GM19238 (cell line): ENCODE results near the gene ASB6.
A peak's percentile ranks its signal among the peaks of the same experiment; 100 is the strongest.

Source experiments
- DNase-seq: peaks from one replicate; pipeline ENCODE4 v3.0.0; 2011; ENCODE audit warnings: low spot score; ENCODE audit not compliant: insufficient read length

ASB6 gene, protein sequence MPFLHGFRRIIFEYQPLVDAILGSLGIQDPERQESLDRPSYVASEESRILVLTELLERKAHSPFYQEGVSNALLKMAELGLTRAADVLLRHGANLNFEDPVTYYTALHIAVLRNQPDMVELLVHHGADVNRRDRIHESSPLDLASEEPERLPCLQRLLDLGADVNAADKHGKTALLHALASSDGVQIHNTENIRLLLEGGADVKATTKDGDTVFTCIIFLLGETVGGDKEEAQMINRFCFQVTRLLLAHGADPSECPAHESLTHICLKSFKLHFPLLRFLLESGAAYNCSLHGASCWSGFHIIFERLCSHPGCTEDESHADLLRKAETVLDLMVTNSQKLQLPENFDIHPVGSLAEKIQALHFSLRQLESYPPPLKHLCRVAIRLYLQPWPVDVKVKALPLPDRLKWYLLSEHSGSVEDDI

DNA sequence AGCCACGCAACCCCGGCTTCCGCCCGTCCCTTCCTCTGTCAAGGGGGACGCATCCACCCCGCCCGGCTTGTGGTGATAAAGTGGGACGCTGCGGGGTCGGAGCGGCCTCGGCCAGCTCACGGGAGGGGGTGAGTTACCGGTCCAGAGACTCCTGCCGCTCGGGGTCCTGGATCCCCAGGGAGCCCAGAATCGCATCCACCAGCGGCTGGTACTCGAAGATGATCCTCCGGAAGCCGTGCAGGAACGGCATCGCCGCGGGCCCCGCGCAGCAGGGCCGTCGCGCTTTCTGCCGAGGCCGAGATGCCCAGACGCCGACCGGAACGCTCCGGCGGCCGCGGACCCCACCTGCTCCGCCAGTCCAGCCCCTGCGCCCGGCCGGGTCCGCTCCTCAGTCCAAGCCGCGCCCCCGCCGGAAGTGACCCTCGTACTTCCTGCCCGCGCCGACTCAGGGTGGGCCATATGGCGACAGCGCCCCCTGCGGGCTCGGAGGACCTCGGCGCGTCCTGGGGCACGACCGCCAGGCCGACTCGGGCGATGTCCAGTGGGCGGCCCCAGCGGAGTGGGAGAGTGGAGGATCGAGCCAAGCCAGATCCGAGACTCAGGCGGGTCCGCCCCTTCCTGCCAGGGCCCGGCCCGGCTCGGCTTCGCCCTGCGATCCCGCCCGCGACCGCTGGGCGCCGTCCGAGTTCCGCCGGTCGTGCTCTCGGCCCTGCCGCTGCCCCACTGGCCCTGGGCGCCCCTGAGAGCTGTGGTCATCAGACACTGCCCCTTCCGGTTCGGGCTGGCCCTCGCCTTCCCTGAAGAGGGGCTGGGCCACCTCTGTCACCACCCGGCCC lies at the start of gene ASB6:
TSS of gene ASB6 (minus strand) at position 402 of the 836 bp plus-strand sequence. CDS start at position 250, 152 bp downstream.
- peak; percentile 100 for DNase-seq

DNA sequence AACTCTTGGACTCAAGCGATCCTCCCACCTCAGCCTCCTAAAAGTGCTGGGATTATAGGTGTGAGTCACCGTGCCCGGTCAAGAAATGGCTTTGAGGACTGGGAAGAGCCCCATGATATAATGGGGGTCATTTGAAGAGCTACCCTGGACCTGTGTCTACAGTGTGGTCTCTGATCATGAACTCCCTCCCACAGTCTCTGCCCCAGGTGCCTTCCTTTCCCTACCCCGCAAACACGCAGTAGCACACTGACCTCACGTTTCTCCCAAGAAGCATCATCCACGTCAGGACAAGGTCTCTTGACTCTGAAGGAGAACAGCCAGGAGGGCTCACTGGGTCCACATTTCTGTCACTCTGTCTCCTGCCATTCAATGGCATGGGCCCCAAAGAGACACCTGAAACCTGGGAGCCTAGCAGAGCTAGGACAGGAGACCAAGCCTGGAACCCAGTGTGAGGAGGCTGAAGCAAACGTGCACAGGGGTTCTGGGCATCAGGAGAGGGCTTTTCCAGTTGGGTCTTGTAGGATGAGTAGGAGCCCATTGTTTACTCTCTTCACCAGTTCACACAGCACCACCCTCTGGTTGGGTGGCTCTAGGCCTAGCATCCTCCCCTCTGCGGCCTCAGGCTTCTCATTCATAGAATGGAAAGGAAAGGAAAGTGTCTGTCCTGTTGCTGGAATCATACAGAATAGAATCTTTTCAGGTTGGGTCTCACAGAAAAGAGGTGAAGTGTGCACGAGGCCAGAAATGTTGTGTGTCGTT lies 46.5 kb upstream of the ASB6 start:
- no peak for DNase-seq

DNA sequence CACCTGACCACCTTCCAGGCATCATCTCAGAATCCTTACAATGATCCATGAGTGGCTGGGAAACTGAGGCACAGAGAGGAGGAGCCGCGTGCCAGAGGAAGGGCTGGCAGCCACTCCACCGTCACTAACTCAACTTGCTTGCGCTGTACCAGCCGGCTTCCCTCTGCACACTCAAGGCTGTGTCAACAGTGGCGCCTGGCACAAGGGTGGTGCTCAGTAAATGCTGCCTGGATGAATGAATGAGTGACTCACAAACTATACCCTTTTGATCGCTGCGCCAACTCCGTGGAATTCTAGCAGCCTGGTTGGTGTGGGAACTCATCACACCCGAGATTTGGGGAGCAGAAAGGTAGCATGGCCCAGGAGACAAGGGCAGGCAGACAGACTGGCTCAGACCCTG lies 45.4 kb upstream of the ASB6 start:
- no peak for DNase-seq

DNA sequence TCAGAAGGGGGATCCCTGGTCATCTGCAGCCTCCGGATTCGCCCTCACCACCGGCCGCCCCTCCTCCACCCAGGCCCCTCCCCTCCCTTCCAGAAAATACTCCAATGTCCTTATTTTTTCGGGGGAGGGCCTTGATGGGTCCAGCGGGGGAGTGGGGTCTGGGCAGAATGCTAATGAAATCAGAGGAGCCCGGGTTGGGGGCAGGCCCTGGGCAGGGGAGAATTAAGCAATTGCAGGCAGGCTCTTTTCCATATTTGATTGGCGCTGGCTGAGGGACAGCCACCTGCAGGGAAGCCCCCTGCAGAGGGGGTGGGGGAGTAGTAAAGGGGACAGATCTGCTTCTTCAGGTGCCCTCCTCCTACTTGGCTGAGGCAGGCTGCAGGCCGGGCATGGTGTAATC lies 44.8 kb upstream of the ASB6 start:
- no peak for DNase-seq

DNA sequence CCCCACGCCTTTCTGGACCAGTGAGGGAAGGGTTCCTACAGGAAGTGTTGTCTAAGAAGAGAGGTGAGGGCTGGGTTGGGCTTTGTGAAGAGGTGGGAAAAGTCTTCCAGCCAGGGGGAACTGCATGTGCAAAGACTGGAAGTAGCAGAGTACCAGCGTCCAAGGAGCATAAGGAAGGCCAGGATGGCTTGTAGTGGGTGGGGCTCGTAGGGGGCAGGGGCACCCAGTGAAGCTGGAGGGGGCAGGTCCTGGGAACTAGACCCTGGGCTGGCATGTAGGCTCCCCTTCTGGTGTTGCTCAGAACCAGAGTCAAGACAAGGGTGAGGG lies 43.9 kb upstream of the ASB6 start:
- no peak for DNase-seq

DNA sequence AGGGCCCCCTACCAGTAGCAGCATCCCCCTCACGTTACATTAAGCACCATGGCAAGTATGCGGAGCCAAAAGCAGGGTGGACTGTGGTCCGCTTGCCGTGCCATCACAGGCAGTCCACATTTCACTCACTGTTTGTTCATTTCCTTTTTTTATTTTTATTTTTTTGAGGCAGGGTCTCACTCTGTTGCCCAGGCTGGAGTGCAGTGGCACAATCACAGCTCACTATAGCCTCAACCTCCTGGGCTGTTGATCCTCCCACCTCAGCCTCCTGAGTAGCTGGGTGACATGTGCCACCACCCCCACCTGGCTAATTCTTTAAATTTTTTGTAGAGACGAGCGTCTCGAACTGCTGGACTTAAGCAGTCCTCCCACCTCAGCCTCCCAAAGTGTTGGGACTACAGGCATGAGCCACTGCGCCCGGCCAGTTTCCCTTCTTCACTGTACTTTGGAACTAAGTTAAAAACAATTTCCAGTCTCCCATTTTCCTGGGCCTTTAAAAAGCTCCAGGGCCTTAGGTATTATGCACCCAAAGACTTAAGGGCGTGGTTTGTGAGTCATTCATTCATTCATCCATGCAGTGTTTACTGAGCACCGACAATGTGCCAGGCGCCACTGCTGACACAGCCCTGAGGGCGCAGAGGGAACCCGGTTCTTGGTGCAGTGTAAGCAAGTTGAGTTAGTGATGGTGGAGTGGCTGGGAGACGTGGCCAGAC lies 43.4 kb upstream of the ASB6 start:
- DNase-seq = no peak

DNA sequence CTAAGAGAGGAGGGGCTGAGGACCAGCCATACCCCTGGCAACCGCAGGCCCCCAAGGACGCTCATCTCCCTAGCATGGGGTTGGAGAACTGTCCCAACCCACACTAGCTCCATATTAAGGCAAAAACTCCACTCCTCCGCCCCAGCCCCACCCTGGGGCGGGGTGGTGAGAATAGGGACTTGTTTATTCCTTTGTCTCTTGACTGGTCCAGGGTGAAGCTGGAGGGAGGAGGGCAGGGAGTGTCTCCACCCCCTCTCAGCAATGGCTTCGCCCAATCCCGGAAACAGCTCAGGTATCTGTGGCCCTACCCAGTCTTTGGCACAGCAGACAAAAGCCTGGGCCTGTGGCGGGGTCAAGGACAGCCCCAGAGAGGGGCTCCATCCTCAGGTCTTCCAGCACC lies 40.4 kb upstream of the ASB6 start:
- DNase-seq = no peak

DNA sequence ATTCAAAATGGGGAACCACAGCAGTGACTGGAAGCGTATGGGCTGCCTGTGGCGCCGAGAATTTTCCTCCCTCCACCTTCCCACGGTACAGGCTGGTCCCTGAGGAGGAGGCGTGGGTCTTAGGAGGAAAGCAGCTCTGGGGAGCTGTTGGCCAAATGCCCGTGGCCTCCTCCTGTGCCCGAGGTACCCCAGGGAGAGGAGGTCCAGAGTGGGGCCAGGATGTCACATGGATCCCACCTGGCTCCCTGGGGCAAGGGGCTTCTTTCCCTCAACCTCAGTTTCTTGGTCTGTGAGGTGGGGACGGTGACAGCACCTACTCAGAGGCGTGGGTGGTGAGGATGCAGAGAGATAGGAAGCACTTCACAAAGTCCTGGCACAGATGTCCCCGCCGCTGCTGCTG lies 40.0 kb upstream of the ASB6 start:
- DNase-seq = no peak

DNA sequence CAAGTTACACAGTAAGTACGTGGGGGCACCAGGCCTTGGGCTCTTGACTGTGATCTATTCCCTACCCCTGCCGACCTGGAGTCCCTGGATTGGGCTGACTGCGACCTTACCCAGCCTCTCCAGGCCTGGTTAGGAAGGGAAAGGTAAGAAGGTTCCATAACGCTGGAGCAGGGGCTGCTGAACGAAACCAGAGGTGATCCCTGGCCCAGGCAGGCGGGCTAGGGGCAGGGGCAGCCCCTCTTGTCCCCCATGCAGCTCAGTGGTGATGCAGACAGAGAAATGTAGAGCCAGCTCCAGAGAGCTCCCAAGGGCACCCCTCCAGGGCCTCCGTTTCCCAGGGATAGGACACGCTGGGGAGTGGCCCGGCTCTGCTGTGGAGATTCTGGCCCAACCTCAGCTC lies 37.6 kb upstream of the ASB6 start:
- DNase-seq = no peak

DNA sequence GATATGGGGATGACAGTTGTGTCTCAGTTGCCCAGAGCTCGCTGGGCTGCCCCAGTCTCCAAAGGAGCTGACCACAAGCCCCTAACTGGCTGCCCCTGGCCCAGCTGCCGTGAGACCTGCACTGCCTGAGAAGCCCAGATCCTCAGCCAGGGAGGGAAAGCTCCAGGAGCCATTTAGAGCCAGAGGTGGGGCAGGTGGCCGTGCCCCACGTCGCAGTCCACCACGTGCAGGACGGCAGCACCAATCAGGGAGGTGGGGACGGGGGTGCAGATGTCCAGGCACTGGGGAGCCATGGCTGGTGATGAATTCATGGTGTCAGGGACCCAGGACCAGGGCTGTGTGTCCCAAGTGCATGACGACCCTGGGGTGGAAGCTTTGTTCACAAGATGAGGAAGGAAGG lies 36.9 kb upstream of the ASB6 start:
- no peak for DNase-seq

DNA sequence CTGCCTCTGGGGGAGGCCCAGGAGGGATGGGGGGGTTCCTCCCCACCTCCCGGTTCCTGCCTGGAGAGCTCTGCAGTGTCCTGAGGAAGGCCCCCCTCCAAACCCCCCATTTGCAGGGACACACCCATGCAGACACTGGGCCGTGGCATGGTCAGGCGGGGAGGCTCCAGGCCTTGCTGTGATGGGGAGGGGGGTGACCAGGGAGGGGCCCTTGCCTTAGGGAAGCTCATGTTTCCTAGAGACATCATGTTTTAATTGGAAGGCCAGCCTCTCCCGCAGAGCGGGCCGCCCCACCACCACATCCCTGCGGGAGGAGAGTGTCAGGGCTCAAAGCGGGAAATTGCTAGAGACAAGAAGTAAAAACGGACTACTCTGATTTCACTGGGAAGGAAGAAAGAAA lies 35.5 kb upstream of the ASB6 start:
- no peak for DNase-seq

DNA sequence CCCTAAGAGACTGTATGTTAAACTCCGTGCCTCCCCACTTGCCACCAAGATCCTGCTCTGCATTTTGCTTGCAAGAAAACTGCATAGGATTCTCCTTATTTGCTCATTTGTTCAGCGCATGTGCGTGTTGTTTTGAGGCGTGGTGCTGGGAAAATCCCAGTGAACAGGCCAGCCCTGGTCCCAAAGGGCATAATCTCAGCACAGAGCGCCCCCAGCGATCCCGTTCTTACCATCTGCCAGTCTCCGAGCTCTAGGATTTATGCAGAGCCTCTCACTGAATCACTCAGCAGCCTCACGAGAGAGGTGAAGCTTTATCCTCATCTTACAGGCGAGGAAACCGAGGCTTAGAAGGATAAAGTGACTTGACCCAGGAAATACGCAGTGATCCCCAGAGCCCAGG lies 35.0 kb upstream of the ASB6 start:
- DNase-seq = no peak

DNA sequence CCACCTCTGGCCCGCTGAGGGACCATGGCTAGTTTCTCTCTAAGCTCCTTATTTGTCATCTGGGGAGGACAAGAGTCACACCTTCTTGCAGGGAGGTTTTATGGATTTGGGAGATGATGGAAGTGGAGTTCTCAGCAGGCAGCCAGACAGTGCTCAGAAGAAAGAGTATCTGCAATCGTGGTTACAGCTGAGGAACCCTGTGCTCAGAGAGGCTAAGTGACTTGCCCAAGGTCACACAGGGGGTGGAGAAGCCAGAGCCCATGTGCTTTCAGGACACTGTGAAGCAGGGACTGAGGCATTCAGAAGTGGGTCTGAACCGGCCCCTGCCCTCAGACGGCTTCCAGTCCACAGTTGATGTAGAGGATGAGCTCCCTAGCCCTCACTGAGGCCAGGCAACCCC lies 34.3 kb upstream of the ASB6 start:
- DNase-seq = no peak

DNA sequence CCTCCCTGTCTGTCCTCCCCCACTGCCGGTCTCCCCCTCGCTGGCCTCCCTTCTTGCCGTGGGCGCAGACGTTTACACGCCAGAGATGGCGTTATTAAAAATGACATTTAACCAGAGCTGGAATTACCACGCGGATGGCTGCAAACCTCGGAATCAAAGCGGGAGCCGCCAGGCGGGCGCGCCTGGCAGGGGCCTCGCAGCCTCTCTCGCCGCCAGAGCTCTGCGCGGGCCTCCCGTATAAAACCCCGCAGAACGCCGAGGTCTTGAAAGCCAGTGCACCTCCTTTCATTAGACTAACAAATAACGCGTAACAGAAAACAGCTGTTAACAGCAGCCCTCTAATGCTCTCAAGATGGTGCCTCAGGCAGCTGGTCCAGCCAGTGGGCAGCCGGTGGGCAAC lies 33.7 kb upstream of the ASB6 start:
- no peak for DNase-seq

DNA sequence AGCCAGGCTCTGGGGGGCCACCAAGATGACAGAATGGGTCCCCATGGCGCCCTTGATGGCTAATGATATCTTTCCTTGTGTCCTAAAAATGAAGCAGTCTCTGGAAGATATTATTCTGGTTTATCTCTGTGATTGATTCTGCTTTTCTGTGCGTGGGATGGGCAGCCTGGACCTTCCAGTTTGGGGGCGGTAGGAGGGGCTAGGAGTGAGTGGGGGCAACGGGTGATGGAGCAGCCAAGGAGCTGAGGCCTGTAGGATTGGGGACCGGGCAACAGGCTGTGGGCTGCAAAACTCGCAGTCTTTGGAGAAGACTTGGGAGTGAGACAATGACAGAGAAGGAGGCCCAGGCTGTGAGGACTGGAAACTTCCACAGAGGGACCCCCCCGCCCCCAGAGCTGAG lies 32.3 kb upstream of the ASB6 start:
- DNase-seq = no peak

DNA sequence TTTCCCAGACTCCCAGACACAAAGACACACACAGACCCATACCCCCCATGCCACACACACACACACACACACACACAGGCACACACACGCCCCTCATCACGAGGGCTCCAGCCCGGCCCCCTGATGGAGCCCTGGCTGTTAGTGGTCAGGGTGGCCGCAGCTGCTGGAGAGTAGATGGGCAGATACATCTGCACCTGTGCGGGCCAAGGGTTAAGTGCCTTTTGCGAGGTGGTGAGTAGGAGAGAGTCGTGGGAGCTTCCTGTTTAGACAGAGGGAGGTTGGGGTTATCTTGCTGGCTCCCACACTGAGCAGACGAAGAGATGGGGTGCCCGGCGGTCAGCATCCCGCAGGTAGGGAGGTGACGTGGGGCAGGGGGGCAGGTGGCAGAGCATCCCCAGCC lies 31.7 kb upstream of the ASB6 start:
- DNase-seq = no peak

DNA sequence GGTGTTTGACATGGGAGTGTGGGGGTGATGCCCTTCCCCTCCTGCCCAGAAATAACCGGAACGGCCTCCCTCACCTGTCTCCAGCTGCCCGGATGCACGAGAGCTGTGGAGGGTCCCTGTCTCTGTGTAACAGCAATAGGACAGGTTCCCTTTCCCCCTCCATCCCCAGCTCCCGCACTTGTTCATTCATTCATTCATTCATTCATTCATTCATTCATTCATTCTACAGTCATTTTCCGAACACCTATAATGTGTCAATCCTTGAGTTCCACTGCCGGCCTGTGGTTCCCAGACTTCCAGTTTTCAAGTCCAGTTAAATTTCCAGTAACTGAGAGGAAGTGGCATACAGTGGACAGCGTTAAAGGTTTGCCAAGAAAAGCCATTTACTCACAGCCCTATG lies 30.8 kb upstream of the ASB6 start:
- DNase-seq = no peak

DNA sequence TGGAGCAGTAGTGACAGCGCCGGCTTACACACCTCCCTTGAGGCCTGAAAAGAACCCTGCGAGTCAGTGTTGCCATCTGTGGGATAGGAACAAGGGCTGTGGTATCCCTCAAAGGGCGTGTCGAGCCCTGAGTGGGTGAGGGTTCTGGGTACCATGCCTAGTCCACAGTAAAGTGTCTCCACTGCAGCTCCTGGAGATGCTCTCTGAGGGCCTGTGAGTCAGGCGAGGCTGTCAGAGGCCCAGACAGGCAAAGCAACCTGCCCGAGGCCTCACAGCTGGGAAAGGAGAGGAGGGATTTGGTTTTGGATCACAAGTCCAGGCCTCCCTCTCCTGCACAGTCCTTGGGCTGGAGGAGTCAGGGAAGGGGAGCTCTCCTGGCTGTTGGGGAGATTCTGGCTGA lies 29.6 kb upstream of the ASB6 start:
- no peak for DNase-seq

DNA sequence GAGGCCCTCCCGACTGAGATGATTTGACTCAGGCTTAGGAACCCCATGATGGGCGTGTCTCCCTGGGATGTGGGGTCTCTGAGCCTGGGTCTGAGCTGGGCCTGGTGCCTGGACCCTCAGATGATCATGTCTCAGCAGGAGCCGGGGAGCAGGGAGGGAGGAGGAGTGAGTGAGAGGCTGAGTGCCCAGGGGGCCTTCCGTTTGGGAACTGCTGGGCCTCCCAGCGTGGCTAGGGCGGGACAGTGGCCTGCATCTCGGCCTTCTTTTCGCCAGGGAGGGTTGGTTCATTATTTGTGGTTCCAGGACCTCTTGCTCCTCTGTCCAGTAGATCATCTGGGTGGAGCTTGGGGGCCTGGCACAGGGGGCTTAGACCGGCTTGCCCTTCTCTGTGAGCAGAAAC lies 29.1 kb upstream of the ASB6 start:
- no peak for DNase-seq

DNA sequence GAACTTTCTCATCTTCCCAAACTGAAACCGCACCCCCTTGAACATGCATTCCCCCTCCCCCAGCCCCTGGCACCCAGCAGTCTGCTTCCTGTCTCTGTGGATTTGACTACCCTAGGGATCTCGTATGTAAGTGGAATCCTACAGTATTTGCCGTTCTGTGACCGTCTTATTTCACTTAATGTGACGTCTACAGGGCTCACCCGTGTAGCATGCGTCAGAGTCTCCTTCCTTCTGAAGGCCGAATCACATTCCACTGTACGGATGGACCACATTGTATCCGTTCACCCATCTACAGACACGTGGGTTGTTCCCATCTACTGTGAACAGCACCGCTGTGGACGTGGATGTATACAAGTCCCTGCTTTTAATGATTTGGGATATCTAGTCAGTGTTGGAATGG lies 28.0 kb upstream of the ASB6 start:
- no peak for DNase-seq

DNA sequence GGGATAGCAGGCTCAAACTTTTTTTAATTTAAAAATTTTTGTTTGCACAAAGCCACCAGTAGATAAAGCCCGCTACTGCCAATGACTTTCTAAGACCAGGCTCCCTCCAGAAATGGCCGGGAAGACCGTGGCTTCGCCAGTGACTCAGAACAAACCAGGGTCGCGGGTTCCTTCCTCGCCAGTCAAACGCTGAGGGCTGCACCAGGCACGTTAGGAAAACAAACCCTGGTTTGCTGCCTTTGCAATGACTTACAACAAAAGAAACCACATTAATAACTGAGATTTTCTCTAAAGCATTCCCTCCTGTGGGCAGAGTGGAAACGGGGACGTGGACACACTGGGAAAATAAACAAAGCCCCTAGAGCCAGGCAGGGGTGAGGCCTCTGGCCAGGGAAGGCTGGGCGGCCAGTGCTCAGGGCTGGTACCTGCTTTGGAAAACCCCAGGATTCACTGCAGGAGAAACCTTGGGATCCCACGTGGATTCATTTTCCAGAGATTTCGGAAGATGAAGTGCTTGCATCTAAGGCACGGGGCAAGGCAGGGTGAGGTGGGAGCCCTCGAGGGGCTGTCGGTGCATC lies 27.3 kb upstream of the ASB6 start:
- DNase-seq = no peak
